Measurements from ENCODE around the gene PCDHGA9.

DNA sequence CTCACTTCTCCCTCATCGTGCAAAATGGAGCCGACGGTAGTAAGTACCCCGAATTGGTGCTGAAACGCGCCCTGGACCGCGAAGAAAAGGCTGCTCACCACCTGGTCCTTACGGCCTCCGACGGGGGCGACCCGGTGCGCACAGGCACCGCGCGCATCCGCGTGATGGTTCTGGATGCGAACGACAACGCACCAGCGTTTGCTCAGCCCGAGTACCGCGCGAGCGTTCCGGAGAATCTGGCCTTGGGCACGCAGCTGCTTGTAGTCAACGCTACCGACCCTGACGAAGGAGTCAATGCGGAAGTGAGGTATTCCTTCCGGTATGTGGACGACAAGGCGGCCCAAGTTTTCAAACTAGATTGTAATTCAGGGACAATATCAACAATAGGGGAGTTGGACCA, 28.7 kb downstream of the PCDHGA9 start:
- TF ChIP-seq, protein P1, sequence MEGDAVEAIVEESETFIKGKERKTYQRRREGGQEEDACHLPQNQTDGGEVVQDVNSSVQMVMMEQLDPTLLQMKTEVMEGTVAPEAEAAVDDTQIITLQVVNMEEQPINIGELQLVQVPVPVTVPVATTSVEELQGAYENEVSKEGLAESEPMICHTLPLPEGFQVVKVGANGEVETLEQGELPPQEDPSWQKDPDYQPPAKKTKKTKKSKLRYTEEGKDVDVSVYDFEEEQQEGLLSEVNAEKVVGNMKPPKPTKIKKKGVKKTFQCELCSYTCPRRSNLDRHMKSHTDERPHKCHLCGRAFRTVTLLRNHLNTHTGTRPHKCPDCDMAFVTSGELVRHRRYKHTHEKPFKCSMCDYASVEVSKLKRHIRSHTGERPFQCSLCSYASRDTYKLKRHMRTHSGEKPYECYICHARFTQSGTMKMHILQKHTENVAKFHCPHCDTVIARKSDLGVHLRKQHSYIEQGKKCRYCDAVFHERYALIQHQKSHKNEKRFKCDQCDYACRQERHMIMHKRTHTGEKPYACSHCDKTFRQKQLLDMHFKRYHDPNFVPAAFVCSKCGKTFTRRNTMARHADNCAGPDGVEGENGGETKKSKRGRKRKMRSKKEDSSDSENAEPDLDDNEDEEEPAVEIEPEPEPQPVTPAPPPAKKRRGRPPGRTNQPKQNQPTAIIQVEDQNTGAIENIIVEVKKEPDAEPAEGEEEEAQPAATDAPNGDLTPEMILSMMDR (IDR thresholded peaks at IDR 0.05; ENCODE audit: low read depth, low read length): no peak
- TF ChIP-seq EZH2phosphoT487 (IDR thresholded peaks at IDR 0.05; ENCODE audit: low read depth): no peak

Measured in OCI-LY3 (cell line).